ENCODE measurements around the gene CYP4F11.

The CYP4F11 gene

DNA sequence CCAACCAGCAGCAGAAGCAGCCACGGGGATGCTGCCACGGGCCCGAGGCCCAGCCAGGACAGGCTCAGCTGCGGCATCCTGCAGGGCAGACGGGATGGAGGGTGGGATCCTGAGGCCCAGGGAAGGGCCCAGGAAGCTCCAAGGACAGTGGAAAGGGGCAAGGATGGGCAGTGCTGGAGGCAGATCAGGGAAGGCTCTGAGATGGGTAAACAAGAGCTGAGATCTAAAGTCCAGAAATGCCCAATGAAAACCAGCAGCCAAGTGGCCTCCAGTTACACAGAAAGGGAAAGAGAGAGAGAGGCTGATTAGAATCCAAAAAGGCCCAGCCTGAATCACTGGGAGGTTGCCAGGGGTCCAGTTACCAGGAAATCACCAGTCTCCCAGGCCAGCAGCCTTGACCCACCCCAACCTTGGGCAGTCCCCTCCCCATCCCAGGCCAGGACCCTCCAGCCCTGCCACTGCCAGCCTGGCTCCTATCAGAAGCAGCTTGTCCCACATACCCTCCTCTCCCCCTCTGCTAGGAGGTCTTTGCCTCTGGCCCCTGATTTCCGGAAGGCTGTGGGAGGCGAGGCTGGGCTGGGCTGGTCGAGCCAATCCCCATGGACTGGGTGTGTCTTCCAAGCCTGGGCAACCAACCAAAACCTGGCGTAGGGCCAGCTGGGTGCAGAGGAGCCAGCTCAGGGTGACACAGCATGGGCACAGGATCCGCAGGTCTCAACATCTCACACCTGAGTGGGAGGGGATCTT is at the start of gene CYP4F11:
CYP4F11 (minus strand) TSS at position 198 of the 747 bp plus-strand sequence; CDS start at position 77, 121 bp downstream.
- TF ChIP-seq GATA3 (IDR thresholded peaks at IDR 0.05; ENCODE audit: low read depth, low read length) (no peak), GATA2 (IDR thresholded peaks at IDR 0.05; ENCODE audit: low read depth, low read length) (no peak)

GRCh38 chr19:15979293-15979692 is 45.0 kb upstream of the CYP4F11 start:
- TF ChIP-seq GATA3 (IDR thresholded peaks at IDR 0.05; ENCODE audit: low read depth, low read length) (no peak), GATA2 (IDR thresholded peaks at IDR 0.05; ENCODE audit: low read depth, low read length) (no peak)

GRCh38 chr19:15977690-15978089 is 43.4 kb upstream of the CYP4F11 start:
- no peak for TF ChIP-seq GATA3 (IDR thresholded peaks at IDR 0.05; ENCODE audit: low read depth, low read length)
- no peak for TF ChIP-seq GATA2 (IDR thresholded peaks at IDR 0.05; ENCODE audit: low read depth, low read length)

DNA sequence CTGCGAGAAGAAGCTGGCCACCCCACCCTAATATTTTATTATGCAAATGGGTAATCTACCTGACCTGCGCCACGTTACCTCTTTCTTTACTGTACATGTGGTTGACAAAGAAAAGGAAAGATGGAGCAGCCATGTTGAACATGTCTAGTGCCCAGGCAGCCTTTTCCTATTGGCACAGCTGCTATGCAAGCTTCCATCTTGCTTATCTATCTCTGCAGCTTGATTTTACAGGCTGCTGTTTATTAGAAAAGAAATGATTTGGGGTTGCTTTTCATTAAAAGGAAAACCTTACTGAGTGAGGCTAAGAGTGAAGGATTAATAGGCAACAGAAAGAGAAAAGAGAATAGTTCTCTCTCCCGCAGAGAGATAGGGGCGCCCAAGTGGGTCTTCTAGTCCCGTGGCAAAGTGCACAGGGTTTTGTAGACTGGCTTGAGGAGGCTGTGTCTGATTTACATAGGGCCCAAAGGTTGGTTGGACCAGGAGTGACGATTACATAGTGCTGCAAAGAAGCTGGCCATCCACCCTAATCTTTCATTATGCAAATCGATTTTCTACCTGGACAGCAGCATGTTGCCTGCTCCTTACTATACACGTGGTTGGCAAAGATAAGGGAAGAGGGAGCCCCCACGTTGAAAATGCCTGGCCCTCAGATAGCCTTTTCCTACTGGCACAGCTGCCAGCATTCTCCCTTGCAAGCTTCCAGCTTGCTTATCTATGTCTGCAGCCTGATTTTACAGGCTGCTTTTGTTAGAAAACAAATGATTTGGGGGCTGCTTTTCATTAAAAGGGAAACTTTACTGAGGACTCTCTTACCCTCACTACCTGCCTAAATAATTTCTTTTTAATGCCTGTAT is 42.7 kb upstream of the CYP4F11 start:
- TF ChIP-seq GATA2 (IDR thresholded peaks at IDR 0.05; ENCODE audit: low read depth, low read length) (no peak), GATA3 (IDR thresholded peaks at IDR 0.05; ENCODE audit: low read depth, low read length) (no peak)

GRCh38 chr19:15974856-15975255 is 40.5 kb upstream of the CYP4F11 start:
- TF ChIP-seq GATA2 (IDR thresholded peaks at IDR 0.05; ENCODE audit: low read depth, low read length) = no peak
- TF ChIP-seq GATA3 (IDR thresholded peaks at IDR 0.05; ENCODE audit: low read depth, low read length) = no peak

DNA sequence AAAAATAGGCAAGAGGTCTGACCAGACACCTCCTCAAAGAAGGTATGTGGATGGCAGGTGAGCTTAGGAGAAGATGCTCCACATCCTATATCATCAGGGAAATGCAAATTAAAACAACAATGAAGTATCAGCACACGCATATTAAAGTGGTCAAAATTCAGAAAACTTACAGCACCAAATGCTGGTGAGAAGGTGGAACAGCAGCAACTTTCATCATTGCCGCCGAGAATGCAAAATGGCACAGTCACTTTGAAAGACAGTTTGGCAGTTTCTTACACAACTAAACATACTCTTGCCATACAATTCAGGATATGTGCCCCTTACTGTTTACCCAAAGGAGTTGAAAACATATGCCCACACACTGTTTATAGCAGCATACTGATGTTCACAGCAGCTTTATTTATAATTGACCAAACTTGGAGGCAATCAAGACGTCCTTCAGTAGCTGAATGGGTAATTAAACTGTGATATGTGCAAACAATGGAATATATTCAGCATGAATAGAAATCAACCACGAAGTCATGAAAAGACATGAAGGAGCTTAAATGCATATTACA is 37.0 kb upstream of the CYP4F11 start:
- no peak for TF ChIP-seq GATA3 (IDR thresholded peaks at IDR 0.05; ENCODE audit: low read depth, low read length)
- TF ChIP-seq GATA2 (IDR thresholded peaks at IDR 0.05; ENCODE audit: low read depth, low read length) = no peak

GRCh38 chr19:15964231-15964630 is 29.9 kb upstream of the CYP4F11 start:
- no peak for TF ChIP-seq GATA3 (IDR thresholded peaks at IDR 0.05; ENCODE audit: low read depth, low read length)
- TF ChIP-seq GATA2 (IDR thresholded peaks at IDR 0.05; ENCODE audit: low read depth, low read length) = no peak

- TF ChIP-seq GATA3 (IDR thresholded peaks at IDR 0.05; ENCODE audit: low read depth, low read length) (no peak), GATA2 (IDR thresholded peaks at IDR 0.05; ENCODE audit: low read depth, low read length) (no peak)
Observed at GRCh38 chr19:15962319-15962718, 28.0 kb upstream of the CYP4F11 start.

- TF ChIP-seq GATA3 (IDR thresholded peaks at IDR 0.05; ENCODE audit: low read depth, low read length) = no peak
- no peak for TF ChIP-seq GATA2 (IDR thresholded peaks at IDR 0.05; ENCODE audit: low read depth, low read length)
Observed at GRCh38 chr19:15954820-15955219, 20.5 kb upstream of the CYP4F11 start.

DNA sequence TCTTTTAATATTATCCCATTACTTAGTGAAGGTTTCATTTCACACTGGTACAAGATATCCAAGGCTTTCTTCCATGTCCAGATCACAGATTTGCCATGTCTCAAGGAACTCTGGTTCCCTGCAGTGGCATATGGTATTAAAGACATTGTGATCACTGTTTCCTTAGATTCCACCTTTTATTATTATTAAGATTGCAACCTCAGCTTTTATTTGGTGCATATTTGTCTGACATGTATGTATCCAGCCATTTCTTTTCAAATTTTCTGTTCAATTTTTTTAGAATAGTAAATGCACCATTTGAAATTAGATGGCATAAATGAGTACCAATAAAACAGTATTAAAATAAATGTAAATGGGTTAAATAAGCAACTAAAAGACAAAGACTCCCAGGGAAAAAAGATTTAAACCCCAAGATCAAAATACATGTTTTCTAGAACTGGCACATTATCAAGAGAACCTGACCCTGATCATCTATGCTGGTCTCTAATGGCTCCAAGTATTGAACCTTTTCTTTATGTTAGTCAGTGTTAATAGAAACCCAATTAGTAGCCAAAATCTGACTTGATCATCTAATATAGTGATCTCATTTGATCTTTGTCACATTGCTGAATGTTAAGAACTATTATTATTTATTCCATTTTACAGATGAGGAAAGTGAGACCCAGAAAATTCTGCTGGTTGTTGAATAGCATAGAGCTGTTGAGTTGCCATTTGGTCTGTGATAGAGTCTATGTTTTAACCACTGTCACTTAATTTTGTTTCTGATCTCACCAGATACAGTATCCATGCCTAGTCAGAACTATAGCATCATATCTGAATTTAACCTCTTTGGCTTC is 14.1 kb upstream of the CYP4F11 start, which contains the start of gene OR10H4:
OR10H4 (plus strand) TSS at position 786 of the 836 bp plus-strand sequence; CDS start at position 786, 0 bp downstream.
- TF ChIP-seq GATA2 (IDR thresholded peaks at IDR 0.05; ENCODE audit: low read depth, low read length) (no peak), GATA3 (IDR thresholded peaks at IDR 0.05; ENCODE audit: low read depth, low read length) (no peak)

DNA sequence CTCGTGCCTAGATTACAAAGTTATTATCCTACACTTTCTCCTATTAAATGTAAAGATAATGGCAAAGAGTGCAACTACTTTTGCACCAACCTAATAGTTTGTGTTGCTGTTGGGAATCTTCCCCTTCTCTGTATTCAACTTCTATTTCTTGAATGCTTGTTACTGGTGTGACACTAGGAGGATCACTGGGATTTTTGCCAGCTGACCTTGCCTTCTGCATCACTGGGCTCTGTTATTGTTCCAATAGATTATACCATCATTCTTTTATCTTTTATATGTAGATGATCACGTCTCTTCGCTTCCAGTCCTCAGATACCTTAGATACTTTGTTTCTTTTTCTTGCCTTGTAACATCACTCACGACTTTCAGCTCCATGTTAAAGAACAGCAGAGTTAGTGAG is 11.0 kb upstream of the CYP4F11 start:
- TF ChIP-seq GATA3 (IDR thresholded peaks at IDR 0.05; ENCODE audit: low read depth, low read length) (no peak), GATA2 (IDR thresholded peaks at IDR 0.05; ENCODE audit: low read depth, low read length) (no peak)

DNA sequence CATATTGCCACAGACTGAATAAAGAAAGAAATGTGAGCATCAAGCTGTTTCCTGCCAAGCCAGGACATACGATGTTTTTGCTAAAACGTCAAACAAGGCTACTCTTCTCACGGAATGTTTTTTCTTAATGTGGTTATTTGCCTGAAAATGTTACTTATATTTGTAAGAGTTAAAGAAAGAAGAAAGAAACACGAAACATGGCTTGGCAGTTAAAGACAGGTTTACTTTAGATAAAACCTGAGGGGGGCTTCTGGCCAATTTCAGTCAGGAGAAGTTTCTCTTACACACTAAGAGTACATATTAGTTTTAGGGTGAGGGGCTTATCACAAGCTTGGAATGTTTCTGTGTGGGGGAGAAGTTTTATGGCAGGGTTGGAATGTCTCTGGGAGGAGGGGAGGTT is 10.1 kb upstream of the CYP4F11 start:
- no peak for TF ChIP-seq GATA3 (IDR thresholded peaks at IDR 0.05; ENCODE audit: low read depth, low read length)
- no peak for TF ChIP-seq GATA2 (IDR thresholded peaks at IDR 0.05; ENCODE audit: low read depth, low read length)

DNA sequence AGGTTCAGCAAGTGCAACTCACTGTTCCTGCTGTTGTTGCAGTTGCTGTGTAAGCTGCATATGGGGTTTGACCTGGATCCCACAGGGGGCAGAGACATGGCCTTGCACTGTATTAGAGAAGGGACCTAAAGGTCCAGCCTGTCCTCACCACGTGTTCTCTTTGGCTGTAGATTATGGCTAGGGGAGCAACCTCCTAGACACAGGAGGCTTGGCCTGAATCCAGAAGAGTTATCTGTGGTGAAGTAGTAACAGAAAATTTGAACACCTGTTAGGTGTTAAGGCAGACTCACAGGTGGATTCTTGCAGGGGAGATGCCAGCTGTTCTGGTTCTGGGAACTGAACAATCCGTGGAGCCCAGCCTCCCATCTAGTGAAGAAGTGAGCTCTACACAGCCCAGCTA is 3.4 kb upstream of the CYP4F11 start:
- TF ChIP-seq GATA3 (IDR thresholded peaks at IDR 0.05; ENCODE audit: low read depth, low read length) (no peak), GATA2 (IDR thresholded peaks at IDR 0.05; ENCODE audit: low read depth, low read length) (no peak)
